OCI-M2 (cell line): Measurements from ENCODE around the gene HIP1R.

ENCODE experiments used
- DNase-seq: peaks from one replicate; lab custom pipeline; 2025; ENCODE audit not compliant: unreplicated experiment; lab: John Stamatoyannopoulos, UW

The HIP1R gene

GRCh38 chr12:122847921-122848421 lies 12.7 kb downstream of the HIP1R start:
- no peak for DNase-seq

GRCh38 chr12:122848471-122849351 lies 13.5 kb downstream of the HIP1R start:
- no peak for DNase-seq

- DNase-seq = no peak
Observed at GRCh38 chr12:122849352-122850047, 14.2 kb downstream of the HIP1R start.

- no peak for DNase-seq
Observed at GRCh38 chr12:122850048-122850445, 14.8 kb downstream of the HIP1R start.

- DNase-seq = no peak
Observed at GRCh38 chr12:122850695-122851350, 15.6 kb downstream of the HIP1R start.

GRCh38 chr12:122851820-122852219 lies 16.6 kb downstream of the HIP1R start:
- DNase-seq = no peak

- DNase-seq = no peak
Observed at GRCh38 chr12:122852336-122853275, 17.3 kb downstream of the HIP1R start.

- DNase-seq = no peak
Observed at GRCh38 chr12:122853582-122854245, 18.5 kb downstream of the HIP1R start.

GRCh38 chr12:122854554-122854953 lies 19.3 kb downstream of the HIP1R start:
- DNase-seq = no peak

- DNase-seq = no peak
Observed at GRCh38 chr12:122855071-122855829, 20.0 kb downstream of the HIP1R start.

- DNase-seq = no peak
Observed at GRCh38 chr12:122855928-122856831, 20.9 kb downstream of the HIP1R start.

- no peak for DNase-seq
Observed at GRCh38 chr12:122856999-122857671, 21.9 kb downstream of the HIP1R start.

- DNase-seq = no peak
Observed at GRCh38 chr12:122858171-122858570, 22.9 kb downstream of the HIP1R start.

- no peak for DNase-seq
Observed at GRCh38 chr12:122858591-122859302, 23.5 kb downstream of the HIP1R start.

- no peak for DNase-seq
Observed at GRCh38 chr12:122859303-122860039, 24.2 kb downstream of the HIP1R start.
